ENCODE data around the gene HTRA3.

HTRA3 gene

DNA sequence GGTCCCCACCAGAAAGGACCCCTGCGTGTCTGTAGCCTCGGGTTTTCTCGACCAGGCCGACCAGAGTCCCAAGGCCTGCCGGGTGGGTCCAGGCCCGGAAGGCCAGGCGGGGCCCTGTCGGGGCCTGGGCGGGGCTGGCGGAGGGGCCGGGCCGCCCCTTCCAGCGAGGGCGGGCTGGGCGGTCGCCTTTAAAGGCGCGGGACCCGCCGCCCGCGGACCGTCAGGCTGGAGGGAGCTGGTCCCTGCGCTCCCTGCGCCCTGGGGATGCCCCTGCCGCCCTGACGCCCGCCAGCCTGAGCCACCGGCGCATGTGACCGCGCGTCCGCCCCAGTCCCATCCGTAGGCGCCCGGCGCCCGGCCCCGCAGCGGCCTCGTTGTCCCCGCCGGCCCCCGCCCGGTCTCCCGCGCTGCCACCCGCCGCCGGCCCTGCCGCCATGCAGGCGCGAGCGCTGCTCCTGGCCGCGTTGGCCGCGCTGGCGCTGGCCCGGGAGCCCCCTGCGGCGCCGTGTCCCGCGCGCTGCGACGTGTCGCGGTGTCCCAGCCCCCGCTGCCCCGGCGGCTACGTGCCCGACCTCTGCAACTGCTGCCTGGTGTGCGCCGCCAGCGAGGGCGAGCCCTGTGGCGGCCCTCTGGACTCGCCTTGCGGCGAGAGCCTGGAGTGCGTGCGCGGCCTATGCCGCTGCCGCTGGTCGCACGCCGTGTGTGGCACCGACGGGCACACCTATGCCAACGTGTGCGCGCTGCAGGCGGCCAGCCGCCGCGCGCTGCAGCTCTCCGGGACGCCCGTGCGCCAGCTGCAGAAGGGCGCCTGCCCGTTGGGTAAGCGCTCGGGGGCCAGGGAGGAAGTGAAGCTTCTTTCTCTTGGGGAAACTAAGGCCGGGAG, at the start of gene HTRA3:
TSS of gene HTRA3 (plus strand) at position 220 of the 883 bp plus-strand sequence. CDS start at position 435, 215 bp downstream.
- no peak for DNase-seq

DNA sequence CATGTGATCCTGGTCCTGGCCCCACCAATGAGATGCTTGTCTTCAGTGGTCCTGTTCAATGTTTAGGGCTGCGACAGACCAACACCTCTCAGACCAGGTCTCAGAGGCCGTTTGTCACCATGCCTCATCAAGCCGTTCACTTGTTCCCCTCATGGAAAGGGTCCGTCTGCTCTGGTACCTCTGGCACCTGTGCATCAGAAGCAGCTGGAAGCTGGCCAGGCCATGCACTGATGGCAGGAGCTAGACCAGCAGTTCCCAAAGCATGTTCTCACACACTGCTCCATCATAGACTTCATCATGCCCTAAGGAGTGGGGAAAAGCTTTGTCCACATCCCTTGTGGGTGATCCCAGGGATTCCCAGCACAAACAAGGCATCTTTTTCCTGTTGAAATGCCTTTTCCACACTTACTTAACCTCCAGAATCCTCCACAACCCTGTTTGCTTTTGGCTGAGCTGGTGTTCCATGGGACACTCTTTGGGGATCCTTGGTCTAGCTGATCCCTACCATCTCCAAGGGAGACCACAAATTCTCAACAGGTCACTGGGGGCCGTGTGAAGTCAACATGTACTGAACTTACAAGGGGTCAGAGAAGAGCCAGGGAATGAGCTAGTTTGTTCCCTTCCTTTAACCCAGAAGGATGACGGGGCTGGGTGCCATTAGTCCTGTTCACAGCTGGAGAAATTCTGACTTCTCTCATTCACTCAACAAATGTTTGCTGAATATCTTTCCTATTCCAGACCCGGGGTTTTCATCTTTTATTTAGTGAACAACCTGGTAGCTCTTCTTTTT, 48.7 kb upstream of the HTRA3 start:
- DNase-seq: no peak

DNA sequence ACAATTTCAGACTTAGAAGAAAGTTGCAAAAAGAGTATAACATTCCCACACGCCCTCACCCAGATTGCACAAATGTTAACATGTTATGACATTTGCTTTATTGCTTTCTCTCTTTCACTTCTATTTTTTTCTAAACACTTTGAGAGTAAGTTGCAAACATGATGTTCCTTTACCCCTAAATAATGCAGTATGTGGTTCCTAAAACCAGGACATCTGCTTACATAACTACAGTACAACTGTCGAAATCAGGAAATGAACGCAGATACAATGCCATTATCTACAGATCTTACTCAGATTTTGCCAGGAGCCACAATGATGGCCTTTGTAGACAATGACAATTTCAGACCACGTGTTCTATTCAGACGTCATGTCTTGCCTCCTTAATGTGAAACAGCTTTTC, 48.1 kb upstream of the HTRA3 start:
- no peak for DNase-seq

DNA sequence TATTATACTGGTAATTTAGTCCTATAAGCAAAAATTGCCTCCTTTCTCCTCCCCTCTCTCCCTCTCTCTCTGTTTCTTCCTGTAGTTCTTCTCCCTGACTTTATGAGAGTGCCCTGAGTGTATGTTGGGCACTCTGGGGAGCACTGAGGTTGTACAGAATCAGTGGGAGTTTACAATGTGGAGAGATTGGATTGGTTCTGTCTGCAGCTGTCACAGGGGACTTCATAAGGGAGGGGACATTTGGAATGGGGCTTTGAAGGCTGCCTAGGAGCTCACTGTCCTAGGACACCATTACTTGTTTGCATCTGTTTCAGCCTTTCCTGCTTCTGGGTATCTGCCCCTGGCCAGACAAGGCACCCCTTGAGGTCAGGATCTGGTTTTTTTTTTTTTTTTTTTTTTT, 47.6 kb upstream of the HTRA3 start:
- DNase-seq: no peak

DNA sequence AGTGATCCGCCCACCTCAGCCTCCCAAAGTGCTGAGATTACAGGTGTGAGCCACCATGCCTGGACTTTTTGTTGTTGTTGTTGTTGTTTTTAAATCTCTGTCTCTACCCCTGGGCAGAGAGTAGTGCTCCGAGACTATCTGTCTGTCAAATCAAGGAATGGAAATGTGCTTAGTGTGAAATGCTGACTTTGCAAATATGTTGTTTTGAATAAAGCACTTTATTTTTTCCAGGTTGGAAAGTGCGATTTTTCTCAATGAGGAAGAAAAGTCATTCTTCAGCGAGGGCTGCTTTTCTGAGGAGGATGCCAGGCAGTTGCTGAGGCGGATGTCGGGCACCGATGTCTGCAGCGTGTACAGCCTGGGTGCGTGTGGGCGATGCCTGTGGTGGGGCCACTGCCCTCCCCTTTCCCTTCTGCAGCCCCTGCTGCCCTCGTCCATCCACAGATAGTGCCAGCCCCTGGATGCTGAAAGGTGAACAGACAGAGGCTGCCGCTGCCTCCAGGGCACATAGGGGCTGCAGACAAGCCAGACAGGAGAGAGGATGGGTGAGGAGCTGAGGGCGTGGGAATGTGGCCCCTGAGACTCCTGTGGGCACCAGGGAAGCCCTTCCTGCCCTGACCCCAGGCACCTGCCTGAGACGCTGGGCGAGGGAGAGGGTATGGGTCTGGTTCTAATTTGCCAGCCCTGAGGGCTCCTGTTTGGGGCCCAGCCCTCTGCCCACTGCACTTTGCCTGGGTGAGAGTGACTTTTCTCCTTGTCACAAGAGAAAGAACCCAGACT, 46.8 kb upstream of the HTRA3 start:
- DNase-seq: no peak

DNA sequence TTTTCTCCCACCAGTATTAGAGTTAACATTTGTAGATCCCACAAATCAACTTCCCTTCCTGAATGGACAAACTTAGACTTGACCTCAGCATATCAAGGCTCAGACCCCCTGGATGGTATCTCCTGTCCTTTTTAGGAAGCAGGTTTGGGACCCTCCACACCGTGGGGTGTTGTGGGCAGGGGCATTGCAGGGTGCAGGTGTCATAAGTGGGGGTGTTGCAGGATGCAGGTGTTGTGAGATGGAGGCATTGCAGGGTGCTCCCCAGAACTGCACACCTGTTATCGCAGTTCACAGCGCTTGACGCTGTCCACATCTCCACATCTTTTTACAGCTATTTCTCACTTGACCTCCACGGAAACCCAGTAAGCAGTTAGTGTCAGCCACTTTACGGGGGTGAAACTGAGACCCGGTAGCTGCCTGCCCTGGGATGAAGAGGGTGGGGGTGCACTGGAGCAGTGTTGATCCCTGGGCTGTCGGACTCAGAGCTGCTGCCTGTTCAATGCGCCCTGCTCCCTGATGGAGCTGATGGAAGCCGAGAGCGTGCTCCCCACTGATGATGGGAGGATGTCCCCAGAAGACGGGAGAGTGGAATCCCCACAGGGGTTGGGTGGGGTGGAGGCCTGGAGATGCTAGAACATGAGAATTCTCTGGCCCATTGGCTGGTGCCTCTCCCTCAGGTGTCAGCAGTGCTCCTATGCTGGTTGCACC, 45.1 kb upstream of the HTRA3 start:
- no peak for DNase-seq

DNA sequence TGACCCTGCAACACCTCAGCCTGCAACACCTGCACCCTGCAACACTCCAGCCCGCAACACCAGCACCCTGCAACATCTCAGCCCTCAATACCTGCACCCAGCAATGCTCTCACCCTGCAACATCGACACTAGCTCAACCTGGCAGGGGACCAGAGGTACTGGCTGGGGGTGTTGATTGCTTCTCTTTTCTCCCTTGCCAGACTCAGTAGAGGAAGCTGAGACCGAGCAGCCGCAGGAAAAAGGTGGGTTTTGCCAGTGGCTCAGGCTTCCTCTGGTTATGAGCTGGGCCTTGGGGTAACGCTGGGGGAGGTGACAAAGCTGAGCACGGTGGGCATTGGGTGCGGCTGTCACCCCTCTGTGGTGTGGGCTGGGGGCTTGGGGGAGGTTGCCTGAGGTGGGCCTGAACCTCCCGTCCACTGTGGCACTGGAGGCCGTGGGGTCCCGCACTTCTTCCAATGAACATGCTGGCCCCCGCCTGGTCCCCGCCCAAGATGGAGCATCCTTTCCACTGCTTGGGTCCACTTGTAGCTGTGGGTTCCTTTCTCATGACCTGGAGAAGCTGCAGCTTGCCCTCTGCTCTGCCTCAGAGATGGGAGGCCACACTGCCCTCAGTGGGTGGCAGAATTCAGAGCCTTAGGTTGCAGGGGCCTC, 44.5 kb upstream of the HTRA3 start:
- no peak for DNase-seq

DNA sequence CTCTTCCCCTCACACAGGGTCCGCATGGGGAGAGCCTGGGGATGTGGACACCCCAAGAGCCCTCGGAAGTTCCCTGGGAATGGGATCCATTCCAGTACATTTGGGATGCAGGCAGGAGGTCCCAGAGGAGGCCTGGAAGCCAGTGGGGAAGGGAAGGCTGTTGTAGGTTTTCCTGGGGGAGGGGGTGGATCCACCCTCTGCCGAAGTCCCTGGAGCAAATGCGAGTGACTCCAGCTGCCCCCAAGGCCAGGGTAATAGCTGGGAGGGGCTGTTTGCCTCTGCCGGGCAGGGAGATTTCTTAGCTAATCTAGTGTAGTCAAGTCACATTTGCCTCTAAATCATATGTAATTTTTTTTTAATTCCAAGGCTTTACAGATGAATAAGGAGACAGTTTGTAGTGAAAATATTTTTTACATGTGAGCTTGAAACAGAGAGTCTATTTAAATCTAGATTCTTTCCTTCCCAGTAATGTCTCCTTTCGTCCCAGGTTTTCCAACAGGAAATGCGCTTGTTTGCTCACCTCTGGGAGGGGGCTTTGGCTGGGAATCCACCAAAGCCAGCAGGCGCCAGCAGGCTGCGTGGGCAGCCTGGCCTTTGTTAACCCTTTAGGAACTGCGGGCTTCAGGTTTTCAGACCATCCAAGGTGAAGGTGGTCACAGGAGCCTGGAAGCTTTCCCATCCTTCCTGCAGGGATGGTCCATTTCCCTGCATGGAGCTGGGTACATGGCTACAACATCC, 43.7 kb upstream of the HTRA3 start:
- DNase-seq: no peak

DNA sequence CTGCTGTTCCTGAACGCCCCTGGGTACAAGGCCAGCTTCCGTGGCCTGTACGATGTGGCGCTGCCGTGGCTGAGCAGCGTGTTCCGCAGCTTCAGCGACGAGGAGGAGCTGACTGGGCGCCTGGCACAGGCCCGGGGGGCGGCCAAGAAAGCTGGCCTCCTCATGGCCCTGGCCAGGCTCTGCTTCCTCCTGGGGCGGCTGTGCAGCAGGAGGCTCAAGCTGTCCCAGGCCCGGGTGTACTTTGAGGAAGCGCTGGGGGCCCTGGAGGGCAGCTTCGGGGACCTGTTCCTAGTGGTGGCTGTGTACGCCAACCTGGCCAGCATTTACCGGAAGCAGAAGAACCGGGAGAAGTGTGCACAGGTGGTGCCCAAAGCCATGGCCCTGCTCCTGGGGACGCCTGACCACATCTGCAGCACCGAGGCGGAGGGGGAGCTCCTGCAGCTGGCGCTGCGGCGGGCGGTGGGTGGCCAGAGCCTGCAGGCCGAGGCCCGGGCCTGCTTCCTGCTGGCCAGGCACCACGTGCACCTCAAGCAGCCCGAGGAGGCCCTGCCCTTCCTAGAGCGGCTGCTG, 42.3 kb upstream of the HTRA3 start:
- DNase-seq: no peak

DNA sequence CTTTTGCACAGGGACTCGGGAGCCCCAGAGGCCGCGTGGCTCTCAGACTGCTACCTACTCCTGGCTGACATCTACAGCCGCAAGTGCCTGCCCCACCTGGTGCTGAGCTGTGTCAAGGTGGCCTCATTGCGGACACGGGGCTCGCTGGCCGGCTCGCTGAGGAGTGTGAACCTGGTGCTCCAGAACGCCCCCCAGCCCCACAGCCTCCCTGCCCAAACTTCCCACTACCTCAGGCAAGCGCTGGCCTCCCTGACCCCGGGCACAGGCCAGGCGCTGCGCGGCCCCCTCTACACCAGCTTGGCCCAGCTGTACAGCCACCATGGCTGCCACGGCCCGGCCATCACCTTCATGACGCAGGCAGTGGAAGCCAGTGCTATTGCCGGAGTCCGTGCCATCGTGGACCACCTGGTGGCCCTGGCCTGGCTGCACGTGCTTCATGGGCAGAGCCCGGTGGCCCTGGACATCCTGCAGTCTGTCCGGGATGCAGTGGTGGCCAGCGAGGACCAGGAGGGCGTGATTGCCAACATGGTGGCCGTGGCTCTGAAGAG, 41.7 kb upstream of the HTRA3 start:
- DNase-seq: no peak

DNA sequence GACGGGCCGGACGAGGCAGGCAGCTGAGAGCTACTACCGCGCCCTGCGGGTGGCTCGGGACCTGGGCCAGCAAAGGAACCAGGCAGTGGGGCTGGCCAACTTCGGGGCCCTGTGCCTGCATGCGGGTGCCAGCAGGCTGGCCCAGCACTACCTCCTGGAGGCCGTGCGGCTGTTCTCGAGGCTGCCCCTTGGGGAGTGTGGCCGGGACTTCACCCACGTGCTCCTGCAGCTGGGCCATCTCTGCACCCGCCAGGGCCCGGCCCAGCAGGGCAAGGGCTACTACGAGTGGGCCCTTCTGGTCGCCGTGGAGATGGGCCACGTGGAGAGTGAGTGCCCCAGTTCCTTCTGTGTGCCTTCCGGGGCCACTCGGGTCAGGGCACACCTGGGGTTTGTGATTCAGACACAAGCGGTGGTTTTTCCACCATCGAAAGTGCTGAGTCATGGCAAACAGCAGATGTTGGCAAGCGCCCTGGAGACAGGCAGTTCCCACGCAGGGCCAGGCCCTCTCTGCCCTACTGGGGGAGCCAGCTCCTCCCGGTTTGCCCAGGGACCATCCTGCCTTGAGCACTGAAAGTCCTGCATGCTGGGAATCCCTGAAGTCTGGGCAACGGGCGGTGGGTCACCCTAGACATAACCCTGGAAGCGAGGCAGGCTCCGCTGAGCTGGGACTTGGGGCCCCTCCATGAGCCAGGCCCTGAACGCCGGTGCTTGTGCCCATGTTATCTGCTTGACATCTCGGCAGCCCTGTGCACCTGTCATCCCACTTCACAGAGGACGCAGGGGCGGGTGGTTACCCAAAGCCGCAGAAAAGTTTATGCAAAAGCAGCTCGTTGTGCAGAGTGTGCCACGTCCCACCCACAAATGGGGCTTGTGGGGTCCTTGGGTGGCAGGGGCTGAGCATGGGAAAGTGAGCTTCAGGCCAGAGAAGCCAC, 41.0 kb upstream of the HTRA3 start:
- DNase-seq: peak; percentile 60

DNA sequence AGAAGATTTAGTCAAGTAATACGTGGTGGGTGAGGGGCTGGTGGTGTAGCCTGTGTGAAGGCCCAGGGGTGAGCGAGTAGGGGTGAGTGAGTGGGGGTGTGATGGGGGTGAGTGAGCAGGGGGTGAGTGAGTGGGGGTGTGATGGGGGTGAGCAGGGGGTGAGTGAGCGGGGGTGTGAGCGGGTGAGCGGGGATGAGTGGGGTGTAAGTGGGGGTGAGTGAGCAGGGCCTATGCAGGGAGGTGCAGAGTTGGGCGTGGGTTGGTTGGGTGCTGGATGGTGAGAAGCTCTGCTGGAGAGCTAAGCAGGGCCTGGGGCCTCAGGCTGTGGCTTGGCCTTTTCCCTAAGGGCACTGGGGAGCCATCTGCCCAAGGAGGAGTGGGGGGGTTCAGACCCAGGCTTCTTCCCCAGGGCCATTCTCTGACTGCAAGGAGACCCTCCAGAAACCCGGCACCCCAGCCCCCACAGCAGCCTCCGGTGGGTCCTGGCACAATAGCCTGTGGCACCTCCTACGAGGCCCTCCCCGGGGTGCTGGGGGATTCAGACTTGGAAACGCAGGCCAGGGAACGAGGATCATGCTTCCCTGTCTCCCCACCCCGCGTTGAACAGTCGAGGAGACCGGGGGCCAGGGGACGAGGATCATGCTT, 40.1 kb upstream of the HTRA3 start:
- no peak for DNase-seq

DNA sequence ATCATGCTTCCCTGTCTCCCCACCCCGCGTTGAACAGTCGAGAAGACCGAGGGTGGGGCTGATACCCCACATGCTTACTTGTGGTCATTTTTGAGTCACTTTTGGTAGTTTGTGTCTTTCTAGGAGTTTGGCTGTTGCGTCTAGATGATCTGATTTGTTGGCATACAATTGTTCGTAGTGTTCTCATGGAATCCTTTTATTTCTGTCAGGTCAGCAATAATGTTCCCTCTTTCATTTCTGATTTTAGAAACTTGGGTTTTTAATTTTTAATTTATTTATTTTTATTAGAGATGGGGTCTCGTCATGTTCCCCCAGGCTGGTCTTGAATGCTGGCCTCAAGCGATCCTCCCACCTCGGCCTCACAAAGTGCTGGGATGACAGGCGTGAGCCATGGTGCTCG, 39.5 kb upstream of the HTRA3 start:
- no peak for DNase-seq

DNA sequence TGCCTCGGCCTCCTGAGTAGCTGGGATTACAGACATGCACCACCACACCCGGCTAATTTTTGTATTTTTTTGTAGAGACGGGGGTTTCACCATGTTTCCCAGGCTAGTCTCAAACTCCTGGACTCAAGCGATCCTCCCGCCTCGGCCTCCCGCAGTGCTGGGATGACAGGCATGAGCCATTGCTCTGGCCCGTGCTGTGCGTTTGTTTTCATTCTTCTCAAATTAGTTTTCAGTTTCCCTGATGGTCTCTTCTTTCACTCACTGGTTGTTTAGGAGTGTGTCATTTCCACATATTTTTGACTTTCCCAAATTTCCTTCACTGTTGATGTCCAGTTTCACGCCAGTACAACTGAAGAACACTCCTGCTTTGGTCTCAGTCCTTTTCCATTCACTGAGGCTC, 38.7 kb upstream of the HTRA3 start:
- DNase-seq: no peak

DNA sequence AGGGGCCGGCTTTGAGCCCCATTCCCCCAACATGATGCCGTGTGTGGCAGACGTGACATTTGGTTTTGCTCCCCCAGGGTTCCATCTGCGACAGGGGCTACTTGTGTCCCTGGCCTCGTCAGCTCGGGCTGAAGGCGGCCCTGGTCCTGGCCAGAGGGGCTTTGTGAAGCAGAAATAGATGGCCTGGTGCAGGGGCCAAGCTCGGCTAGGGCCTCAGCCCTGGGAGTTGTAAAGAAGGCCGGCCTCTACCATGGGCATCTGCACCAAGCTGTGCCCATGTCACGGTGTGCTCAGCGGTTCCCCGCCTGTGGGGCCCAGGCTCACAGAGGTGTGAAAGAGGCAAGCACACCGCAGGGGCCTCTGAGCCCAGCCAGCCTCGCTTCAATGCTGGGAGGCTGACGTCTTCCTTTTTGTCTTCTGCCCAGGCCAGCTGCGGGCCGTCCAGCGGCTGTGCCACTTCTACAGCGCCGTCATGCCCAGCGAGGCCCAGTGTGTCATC, 38.0 kb upstream of the HTRA3 start:
- DNase-seq: no peak

DNA sequence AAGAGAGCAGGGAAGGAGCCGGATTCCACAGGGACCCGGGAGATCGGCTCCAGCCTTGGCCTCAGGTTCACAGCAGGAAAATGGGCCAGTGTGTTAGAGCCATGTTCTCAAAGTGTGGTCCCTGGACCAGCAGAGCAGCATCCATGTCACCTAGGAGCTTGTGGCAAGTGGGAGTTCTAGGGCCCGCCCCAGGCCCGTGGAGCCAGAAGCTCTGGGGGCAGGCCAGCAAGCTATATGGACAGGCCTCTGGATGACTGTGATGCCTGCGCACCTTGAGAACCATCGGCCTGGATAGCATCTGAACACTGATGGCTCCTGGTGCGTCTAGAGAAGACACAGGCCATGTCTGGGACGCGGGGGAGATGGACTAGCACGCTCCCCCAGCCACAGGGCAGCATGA, 36.8 kb upstream of the HTRA3 start:
- no peak for DNase-seq

DNA sequence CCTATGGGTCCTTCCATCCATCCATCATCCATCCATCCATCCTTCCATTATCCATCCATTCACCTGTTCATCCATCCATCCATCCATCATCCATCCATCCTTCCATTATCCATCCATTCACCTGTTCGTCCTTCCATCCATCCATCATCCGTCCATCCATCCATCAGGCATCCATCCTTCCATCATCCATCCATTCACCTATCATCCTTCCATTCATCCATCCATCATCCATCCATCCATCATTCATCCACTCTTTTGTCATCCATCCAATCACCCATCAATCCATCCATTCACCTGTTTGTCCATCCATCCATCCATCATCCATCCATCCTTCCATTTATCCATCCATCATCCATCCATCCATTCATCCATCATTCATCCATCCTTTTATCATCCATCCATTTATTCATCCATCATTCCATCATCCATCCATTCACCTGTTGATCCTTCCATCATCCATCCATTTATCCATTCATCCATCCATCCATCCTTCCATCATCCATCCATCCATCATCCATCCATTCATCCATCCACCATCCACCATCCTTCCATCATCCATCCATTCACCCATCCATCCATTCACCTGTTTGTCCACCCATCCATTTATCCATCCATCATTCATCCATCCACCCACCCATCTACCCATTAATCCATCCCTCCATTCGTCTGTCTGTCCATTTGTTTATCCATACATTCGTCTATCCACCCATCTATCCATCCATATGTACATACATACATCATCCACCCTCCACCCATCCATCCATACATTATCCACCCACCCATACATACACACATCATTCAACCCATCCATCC, 35.7 kb upstream of the HTRA3 start:
- no peak for DNase-seq

DNA sequence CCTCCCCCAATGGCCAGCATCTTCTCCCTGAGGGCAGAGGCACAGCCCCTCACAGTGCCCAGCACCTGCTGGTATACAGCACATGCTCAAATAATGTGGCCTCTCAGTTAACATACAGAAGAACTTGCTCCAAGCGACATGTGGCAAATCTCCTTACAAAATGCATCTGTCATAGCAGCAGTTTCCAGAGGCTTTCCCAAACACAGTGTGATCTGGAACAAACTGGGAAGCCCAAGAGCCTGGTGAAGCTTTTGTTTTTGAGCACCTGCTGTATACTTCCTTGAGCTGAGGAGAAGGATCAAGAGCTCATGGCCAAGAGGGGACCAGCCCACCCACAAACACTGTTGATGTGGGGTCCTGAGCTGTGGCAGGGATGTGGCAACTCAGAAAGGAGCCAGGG, 34.8 kb upstream of the HTRA3 start:
- DNase-seq: no peak
